Left ventricle myocardium inferior (tissue), 1 donor: ENCODE measurements around the gene THSD4. TPM values are rescaled to one million over a fixed set of nuclear protein-coding genes. Genes with fewer than 3 reads are reported as not detected.
"Not testable (repeated sequence)": the region's sequence is repeated elsewhere in the genome, so short reads cannot be mapped to it uniquely, and the experiment has no call there.

Source experiments
- DNase-seq: peaks from one replicate; pipeline ENCODE4 v3.0.0-alpha.2; 2020
- H3K27ac ChIP-seq: fragments of 200-600 bp; replicated peaks from 2 replicates; pipeline ENCODE4 v1.8.0; 2021
- H3K27me3 ChIP-seq: fragments of 200-600 bp; 2 replicates; pipeline ENCODE4 v1.8.0; 2021; ENCODE audit warnings: low read depth
- H3K36me3 ChIP-seq: fragments of 200-600 bp; 2 replicates; pipeline ENCODE4 v1.8.0; 2021
- H3K4me1 ChIP-seq: fragments of 200-600 bp; 2 replicates; pipeline ENCODE4 v1.8.0; 2021
- H3K4me3 ChIP-seq: fragments of 200-600 bp; 2 replicates; pipeline ENCODE4 v1.8.0; 2021; ENCODE audit warnings: mild to moderate bottlenecking, moderate library complexity
- H3K9me3 ChIP-seq: fragments of 200-600 bp; replicated peaks from 2 replicates; pipeline ENCODE4 v1.8.0; 2021
- intact Hi-C: fragments of 100-400 bp; cut with micrococcal nuclease; formaldehyde crosslinking; loops from one replicate; pipeline ENCODE4 v1.11.0; 2022
- total RNA-seq: library from RNA; stranded (reverse); fragmentation: NEBNext Ultra II Directional; extraction: Animal tissue kit (Norgen Biotek cat#: 25700); gene quantifications from one replicate; pipeline ENCODE4 v1.2.1, GENCODE V29; 2021
- TF ChIP-seq, protein P1 (sequence below): fragments of 200-600 bp; IDR thresholded peaks from 2 replicates; pipeline ENCODE4 v1.8.0; 2021; ENCODE audit warnings: antibody characterized with exemption, mild to moderate bottlenecking, borderline replicate concordance
- donor health status: DM: no; HTN: yes; CAD: no; lungs with severe emphysema.

THSD4 gene
- total RNA-seq, 1 donor from 2014 or later = 95.8 TPM

- H3K27ac ChIP-seq = no peak overlapping the region
- H3K36me3 ChIP-seq = no peaks in the 10 kb centered on the region
- H3K9me3 ChIP-seq = no peaks in the 10 kb centered on the region
- H3K4me1 ChIP-seq = peaks cover 53% of the 10 kb centered on the region
- H3K27me3 ChIP-seq = no peaks in the 10 kb centered on the region
- TF ChIP-seq, protein P1, sequence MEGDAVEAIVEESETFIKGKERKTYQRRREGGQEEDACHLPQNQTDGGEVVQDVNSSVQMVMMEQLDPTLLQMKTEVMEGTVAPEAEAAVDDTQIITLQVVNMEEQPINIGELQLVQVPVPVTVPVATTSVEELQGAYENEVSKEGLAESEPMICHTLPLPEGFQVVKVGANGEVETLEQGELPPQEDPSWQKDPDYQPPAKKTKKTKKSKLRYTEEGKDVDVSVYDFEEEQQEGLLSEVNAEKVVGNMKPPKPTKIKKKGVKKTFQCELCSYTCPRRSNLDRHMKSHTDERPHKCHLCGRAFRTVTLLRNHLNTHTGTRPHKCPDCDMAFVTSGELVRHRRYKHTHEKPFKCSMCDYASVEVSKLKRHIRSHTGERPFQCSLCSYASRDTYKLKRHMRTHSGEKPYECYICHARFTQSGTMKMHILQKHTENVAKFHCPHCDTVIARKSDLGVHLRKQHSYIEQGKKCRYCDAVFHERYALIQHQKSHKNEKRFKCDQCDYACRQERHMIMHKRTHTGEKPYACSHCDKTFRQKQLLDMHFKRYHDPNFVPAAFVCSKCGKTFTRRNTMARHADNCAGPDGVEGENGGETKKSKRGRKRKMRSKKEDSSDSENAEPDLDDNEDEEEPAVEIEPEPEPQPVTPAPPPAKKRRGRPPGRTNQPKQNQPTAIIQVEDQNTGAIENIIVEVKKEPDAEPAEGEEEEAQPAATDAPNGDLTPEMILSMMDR = no peak
- DNase-seq = no peak
- intact Hi-C loops = no loop called here
- H3K4me3 ChIP-seq = no peak overlapping the region
Observed at GRCh38 chr15:71207141-71207540, 91.9 kb downstream of the THSD4 start.

- Histone ChIP-seq H3K27ac (peak overlapping the region; percentile 36), H3K9me3 (no peaks in the 10 kb centered on the region), H3K4me1 (peaks cover 37% of the 10 kb centered on the region), H3K4me3 (no peak overlapping the region), H3K36me3 (no peaks in the 10 kb centered on the region), H3K27me3 (no peaks in the 10 kb centered on the region)
- intact Hi-C loops = no loop called here
- DNase-seq = no peak
- TF ChIP-seq, protein P1 = no peak
Observed at GRCh38 chr15:71212146-71212545, 96.9 kb downstream of the THSD4 start.

GRCh38 chr15:71213943-71214342 is 98.7 kb downstream of the THSD4 start:
- intact Hi-C loops, H3K4me3 ChIP-seq: not testable (repeated sequence)

GRCh38 chr15:71215126-71215894 is 100.0 kb downstream of the THSD4 start:
- DNase-seq = no peak
- TF ChIP-seq, protein P1 = no peak
- Histone ChIP-seq H3K27me3 (no peaks in the 10 kb centered on the region), H3K9me3 (no peaks in the 10 kb centered on the region), H3K4me1 (peaks cover 53% of the 10 kb centered on the region), H3K27ac (no peak overlapping the region), H3K36me3 (no peaks in the 10 kb centered on the region), H3K4me3 (no peak overlapping the region)
- intact Hi-C loops = no loop called here

More at GRCh38 chr15:71213943-71214342, 98.7 kb downstream of the THSD4 start:
- not testable (repeated sequence) for DNase-seq, H3K27me3 ChIP-seq, H3K36me3 ChIP-seq, H3K27ac ChIP-seq, H3K9me3 ChIP-seq
- peaks cover 40% of the 10 kb centered on the region for H3K4me1 ChIP-seq

DNA sequence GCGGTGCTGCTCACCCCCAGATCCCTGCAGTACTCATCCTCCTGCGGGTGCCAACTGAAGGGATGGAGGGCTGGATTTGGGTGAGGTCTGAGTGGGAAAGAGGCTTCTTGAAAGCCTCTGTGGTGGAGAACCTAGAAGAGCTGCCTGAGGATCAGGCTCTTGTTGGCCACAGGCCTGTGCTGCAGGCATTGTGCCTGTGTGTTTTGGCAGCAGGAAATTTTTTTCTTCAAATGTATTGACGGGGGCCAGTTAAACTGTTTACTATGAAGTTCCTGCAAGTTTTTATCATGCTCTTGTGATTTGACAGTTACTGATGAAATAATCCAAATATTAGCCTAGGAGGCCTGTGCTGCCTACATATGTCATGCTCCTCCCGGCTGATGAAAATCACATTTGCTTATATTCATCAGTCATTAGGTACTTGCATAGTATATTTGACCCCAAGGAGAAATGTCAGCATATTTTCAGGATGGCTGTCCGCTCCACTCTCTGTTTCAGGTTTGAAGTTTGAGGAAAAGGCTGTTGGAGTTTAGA is 103.1 kb downstream of the THSD4 start:
- Histone ChIP-seq H3K27me3 (no peaks in the 10 kb centered on the region), H3K36me3 (no peaks in the 10 kb centered on the region), H3K4me1 (peaks cover 44% of the 10 kb centered on the region), H3K9me3 (no peaks in the 10 kb centered on the region), H3K4me3 (no peak overlapping the region), H3K27ac (peak overlapping the region; percentile 26)
- DNase-seq = no peak
- intact Hi-C loops = no loop called here
- TF ChIP-seq, protein P1 = no peak

DNA sequence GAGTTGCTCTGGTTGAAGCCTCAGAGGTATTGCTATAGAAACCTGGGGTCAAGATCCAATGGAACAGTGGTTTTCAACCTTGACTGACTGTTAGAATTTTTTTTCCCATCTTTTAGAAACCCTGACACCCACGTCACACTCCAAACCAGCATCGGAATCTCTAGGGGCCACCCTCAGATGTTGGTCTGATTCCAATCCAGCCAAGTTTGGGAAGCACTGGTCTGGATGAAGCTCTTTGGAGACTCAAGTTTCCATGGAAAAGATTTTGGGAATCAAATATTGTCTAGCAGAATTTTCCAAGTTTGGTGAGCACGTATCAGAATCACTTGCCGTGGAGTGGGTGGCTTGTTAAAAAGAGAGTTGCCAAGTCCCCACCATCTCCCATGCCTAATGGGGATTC is 103.8 kb downstream of the THSD4 start:
- Histone ChIP-seq H3K27me3 (no peaks in the 10 kb centered on the region), H3K4me1 (peaks cover 40% of the 10 kb centered on the region), H3K27ac (peak overlapping the region; percentile 26), H3K4me3 (no peak overlapping the region), H3K9me3 (no peaks in the 10 kb centered on the region), H3K36me3 (no peaks in the 10 kb centered on the region)
- TF ChIP-seq, protein P1 = no peak
- intact Hi-C loops = no loop called here
- no peak for DNase-seq
